ENCODE data around the gene SELENBP1. TPM values are rescaled to one million over a fixed set of nuclear protein-coding genes. Genes with fewer than 3 reads are reported as not detected.
"Not testable (repeated sequence)": the region's sequence is repeated elsewhere in the genome, so short reads cannot be mapped to it uniquely, and the experiment has no call there.

The SELENBP1 gene
- total RNA-seq, 1 donor from 2014 or later = 8.9 TPM

- no peak for TF ChIP-seq CTCF (IDR thresholded peaks at IDR 0.05)
- Mint-ChIP-seq H3K27me3 (ENCODE audit: low read depth) (no peaks in the 10 kb centered on the region), H3K4me3 (ENCODE audit: unreplicated experiment) (no peak overlapping the region), H3K4me1 (ENCODE audit: low read depth) (peaks cover 26% of the 10 kb centered on the region), H3K36me3 (ENCODE audit: low read depth) (peaks cover 38% of the 10 kb centered on the region), H3K27ac (ENCODE audit: unreplicated experiment) (peak overlapping the region; percentile 15), H3K9me3 (ENCODE audit: low read depth) (no peaks in the 10 kb centered on the region)
- DNase-seq (ENCODE audit: low spot score) = no peak
These were observed 30.3 kb upstream of the SELENBP1 start for GRCh38 chr1:151402764-151403163.

GRCh38 chr1:151401860-151402259 lies 29.4 kb upstream of the SELENBP1 start:
- Mint-ChIP-seq H3K27ac (ENCODE audit: unreplicated experiment) (peak overlapping the region; percentile 56), H3K4me1 (ENCODE audit: low read depth) (peaks cover 26% of the 10 kb centered on the region), H3K36me3 (ENCODE audit: low read depth) (peaks cover 33% of the 10 kb centered on the region), H3K27me3 (ENCODE audit: low read depth) (no peaks in the 10 kb centered on the region), H3K4me3 (ENCODE audit: unreplicated experiment) (peak overlapping the region; percentile 7), H3K9me3 (ENCODE audit: low read depth) (no peaks in the 10 kb centered on the region)
- TF ChIP-seq CTCF (IDR thresholded peaks at IDR 0.05) = no peak
- DNase-seq (ENCODE audit: low spot score) = no peak

GRCh38 chr1:151401125-151401788 lies 28.8 kb upstream of the SELENBP1 start:
- no peak for DNase-seq (ENCODE audit: low spot score)
- peaks cover 26% of the 10 kb centered on the region for H3K4me1 Mint-ChIP-seq (ENCODE audit: low read depth)
- H3K36me3 Mint-ChIP-seq (ENCODE audit: low read depth) = peaks cover 30% of the 10 kb centered on the region
- no peak for TF ChIP-seq CTCF (IDR thresholded peaks at IDR 0.05)
- H3K4me3 Mint-ChIP-seq (ENCODE audit: unreplicated experiment) = peak overlapping the region; percentile 84
- peak overlapping the region; percentile 100 for H3K27ac Mint-ChIP-seq (ENCODE audit: unreplicated experiment)
- no peaks in the 10 kb centered on the region for H3K9me3 Mint-ChIP-seq (ENCODE audit: low read depth)
- no peaks in the 10 kb centered on the region for H3K27me3 Mint-ChIP-seq (ENCODE audit: low read depth)

GRCh38 chr1:151399324-151400171 lies 27.0 kb upstream of the SELENBP1 start, which contains the start of gene PSMB4:
PSMB4 (plus strand) TSS chr1:151399573; CDS start chr1:151399588, 15 bp downstream.
- Mint-ChIP-seq H3K9me3 (ENCODE audit: low read depth) (peaks cover 2% of the 10 kb centered on the region), H3K27ac (ENCODE audit: unreplicated experiment) (peak within 1 kb of the TSS; percentile 100), H3K4me3 (ENCODE audit: unreplicated experiment) (peak within 1 kb of the TSS; percentile 84), H3K4me1 (ENCODE audit: low read depth) (peaks cover 26% of the 10 kb centered on the region), H3K36me3 (ENCODE audit: low read depth) (peaks cover 23% of the 10 kb centered on the region), H3K27me3 (ENCODE audit: low read depth) (no peaks in the 10 kb centered on the region)
- no peak for DNase-seq (ENCODE audit: low spot score)
- TF ChIP-seq CTCF (IDR thresholded peaks at IDR 0.05) = peak; percentile 70

GRCh38 chr1:151396265-151396664 lies 23.8 kb upstream of the SELENBP1 start:
- H3K4me1 Mint-ChIP-seq (ENCODE audit: low read depth) = peaks cover 17% of the 10 kb centered on the region
- not testable (repeated sequence) for H3K4me3 Mint-ChIP-seq (ENCODE audit: unreplicated experiment); DNase-seq (ENCODE audit: low spot score); H3K27ac Mint-ChIP-seq (ENCODE audit: unreplicated experiment); H3K9me3 Mint-ChIP-seq (ENCODE audit: low read depth); H3K27me3 Mint-ChIP-seq (ENCODE audit: low read depth)
- peaks cover 14% of the 10 kb centered on the region for H3K36me3 Mint-ChIP-seq (ENCODE audit: low read depth)
